Stimulated activated CD4-positive, alpha-beta T cell treated with anti-CD3 and anti-CD28 coated beads, Interleukin-1b, Interleukin-23, amount 100 ng/mL, for 1 hour (primary cell): ENCODE results near the gene SRMS.
"Not testable (repeated sequence)": the region's sequence is repeated elsewhere in the genome, so short reads cannot be mapped to it uniquely, and the experiment has no call there.

Experiments
- DNase-seq, 2 donors: peaks; one replicate each; pipeline ENCODE4 v3.0.0-alpha.2; 2020; ENCODE audit warnings: low read depth in 2 of 2

The SRMS gene

GRCh38 chr20:63522091-63522868, 25.3 kb downstream of the SRMS start:
- no peak for DNase-seq

DNA sequence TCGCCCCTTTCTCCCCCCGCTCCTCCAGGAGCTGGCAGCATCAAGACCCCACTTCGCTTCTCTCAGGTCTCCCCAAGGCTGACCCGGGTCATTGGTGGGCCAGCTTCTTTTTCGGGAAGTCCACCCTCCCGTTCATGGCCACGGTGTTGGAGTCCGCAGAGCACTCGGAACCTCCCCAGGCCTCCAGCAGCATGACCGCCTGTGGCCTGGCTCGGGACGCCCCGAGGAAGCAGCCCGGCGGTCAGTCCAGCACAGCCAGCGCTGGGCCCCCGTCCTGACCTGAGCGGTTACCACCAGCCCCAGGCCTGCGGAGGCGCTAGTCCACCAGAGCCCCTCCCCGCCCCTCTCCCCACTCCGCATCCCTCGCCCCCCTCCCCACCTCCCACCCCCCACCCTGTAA, 25.9 kb downstream of the SRMS start:
- DNase-seq, result no peak

DNA sequence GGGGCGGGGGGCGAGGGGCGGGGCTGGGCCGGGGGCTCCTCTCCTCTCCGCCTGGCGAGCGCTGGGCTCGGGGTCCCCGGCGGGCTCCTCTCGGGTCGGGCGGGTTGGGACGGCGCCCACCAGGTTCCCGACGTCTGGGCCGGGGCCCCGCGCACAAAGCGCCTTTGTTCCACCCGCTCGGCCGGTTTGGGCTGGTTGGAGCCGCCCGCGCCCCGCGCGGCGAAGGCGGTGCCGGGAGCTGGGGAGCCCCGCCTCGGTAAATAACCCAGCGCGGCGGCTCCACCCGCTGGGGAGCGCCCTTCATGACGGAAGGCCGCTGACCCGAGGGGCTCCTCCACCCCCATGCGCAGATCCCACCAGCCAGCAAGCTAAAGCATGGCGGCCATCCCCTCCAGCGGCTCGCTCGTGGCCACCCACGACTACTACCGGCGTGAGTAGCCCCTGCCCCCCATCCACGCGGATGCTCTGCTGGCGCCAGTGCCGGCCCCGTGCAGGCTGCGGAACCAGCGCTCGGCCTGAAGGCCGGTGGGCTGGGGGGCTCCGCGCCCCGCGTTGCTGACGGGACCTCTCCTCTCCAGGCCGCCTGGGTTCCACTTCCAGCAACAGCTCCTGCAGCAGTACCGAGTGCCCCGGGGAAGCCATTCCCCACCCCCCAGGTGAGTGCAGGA, 26.5 kb downstream of the SRMS start:
- DNase-seq, result peak; percentile 18 to 45

DNA sequence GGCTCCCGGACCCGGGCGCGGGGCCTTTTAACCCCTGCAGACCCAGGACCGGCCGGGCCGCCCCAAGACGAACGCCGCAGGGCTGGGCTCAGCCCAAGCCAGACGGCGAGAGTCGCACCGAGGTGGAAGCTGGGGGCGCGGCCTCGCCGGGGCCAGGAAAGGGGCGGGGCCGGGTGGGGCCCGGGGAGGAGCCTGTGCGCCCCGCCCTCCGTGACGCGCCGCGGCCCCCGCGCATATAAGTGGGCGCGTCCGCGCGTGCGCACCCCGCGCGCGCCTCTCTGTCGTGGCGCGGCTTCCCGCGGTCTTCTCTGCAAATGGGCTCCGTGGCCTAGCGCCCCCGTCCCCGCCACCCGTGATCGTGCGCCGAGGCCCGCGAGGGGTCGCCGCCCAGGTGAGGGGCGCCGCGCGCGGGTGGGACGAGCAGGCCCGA, 27.0 kb downstream of the SRMS start, which contains the start of gene PPDPF:
Gene PPDPF (plus strand): TSS at position 262 of the 430 bp plus-strand sequence. CDS start 544 bp downstream, outside the sequence.
- DNase-seq, result peak; percentile 75 to 78

DNA sequence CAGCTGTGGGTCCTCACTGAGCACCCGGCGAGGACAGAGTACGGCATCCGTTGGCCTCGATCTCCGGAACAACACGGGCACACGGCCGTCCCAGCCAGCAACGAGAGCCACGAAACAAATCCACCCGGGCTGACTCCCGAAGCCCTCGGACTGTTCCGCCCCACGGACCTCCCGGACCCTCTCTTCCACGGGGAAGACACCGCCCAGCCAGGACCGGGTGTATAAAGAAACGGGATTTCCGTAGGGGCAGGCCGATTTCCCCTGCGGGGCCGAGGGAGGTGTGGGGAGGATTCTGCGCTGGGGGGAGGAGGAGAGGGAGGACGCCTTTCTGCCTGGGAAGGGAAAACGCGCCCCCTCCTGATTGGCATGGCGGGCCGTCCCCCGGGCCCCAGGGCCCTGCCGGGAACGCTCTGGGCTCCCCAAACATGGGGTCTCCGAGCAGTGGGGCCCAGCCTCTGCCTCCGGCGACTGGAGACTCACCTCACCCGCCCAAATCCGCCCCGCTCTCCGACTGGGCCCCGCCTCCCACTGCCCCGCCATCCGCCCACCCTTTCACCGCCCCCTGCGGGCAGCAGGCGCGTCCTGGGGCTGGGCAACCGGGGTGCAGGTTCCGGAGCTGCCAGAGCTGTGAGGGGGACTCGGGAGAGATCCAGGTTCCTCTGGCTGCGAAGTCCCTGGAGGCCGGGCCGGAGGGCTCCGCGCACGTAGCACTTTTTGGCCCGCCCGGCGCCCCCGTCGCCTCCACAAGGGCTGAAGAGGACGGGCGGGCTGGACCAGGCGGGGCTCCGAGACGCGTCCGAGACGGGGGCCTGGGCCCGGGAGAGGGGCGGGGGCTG, 27.7 kb downstream of the SRMS start:
- peak in 1 of 2 donors; percentile 17 for DNase-seq

DNA sequence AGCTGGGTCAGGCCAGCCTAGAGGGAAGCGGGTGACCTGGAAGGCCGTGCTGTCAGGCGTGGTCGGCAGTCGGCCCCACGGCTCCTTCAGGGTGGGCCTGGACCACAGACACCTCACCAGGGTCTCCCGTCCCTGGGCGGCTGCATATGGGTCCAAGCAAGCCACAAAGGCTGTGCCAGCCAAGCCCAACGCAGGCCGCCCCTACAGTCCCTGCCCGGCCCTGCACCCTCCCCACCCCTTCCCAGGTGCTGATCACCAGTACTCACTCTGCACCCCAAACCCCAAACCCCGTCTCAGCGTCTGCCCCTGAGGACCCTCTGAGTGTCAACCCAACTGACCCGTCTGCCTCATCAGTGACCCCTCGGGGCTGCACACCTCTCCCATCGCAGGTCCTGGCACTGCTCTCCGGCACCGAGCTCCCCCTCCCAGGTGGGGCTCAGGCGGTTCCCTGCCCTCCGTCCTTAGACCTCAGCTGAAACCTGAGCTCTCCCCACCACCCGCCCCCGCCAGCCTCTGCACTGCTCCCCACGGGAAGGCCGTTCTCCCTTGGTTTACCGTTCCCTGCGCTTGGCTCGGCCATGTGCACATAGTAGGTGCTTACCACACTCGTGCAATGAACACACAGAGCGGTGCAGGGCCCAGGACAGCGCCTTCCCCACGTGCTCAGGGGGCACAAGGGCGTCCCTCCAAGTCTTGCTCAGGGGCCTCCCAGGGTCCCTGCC, 28.4 kb downstream of the SRMS start:
- DNase-seq, result no peak

DNA sequence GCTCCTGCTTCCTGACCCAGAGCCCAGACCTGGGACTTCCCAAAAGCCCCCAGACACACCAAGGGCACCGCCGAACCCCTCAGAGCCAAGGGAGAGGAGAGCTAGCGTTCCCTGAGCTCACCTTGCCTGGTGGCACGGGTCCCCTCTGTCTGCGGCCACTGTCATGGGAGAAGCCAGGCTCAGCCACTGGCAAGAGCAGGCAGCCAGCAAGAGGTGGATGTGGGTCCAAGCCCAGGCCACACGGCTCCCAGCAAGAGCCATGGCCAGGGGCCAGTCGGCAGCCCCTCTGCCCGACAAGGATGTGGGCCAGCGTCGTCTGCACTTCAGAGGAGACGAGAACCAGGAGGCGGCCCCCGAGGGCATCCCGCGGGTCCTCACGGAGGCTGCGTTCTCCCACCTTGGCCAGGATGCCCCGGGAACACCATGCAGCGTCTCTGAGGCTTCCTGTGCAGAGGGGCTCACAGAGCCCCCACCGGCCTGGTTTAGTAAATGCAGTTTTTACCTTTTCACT, 29.1 kb downstream of the SRMS start:
- no peak for DNase-seq

DNA sequence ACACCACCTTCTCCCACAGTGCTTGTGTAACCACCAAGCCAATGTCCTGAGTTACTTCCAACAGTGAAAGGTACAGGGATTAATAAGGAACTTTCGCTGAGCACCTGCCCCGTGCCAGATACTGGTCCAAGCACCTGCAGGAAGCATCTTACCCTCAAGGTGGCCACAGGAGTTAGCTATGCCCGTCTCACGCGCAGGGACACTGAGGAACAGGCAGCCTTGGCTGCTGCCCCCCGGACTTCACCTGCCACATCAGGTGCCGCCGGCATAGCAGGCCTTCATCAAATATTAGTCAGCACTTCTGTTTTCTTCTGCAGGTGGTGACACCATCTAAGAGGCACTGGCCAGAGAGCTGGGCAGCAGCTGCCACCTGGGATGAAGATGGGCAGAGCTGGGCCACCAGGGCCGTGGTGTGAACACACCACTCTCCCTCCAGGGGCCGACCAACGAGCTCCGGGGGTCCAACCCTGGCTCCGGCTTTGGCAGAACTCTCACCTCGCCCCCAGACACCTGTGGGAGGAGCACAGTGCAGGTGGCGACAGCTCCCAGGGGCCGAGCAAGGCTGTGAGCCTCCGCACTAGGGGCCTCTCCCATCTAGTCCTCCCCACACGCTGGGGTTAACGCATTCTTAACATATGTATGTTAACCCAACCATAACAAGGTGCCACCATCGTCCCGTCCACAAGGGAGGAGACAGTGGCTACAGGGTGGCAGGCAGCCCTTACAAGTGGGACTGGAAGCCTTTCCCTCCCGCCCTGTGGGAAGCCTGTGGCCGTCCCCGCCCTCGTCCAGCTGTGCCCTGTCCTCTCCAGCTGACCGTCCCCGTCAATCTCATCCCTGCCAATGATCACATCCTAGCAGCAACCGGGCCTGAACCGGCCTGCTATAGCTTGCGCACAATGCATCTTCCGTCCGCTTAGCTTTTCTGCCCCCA, 29.9 kb downstream of the SRMS start:
- DNase-seq, result no peak

DNA sequence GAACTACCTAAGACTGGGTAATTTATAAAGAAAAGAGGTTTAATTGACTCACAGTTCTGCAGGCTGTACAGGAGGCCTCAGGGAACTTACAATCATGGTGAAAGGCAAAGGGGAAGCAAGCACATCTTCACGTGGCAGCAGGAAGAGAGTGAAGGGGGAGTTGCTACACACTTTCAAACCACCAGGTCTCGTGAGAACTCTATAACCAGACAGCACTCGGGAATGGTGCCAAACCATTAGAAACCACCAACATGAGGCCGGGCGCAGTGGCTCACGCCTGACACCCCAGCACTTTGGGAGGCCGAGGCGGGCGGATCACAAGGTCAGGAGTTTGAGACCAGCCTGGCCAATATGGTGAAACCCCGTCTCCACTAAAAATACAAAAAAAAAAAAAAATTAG, 33.0 kb downstream of the SRMS start:
- not testable (repeated sequence) for DNase-seq

DNA sequence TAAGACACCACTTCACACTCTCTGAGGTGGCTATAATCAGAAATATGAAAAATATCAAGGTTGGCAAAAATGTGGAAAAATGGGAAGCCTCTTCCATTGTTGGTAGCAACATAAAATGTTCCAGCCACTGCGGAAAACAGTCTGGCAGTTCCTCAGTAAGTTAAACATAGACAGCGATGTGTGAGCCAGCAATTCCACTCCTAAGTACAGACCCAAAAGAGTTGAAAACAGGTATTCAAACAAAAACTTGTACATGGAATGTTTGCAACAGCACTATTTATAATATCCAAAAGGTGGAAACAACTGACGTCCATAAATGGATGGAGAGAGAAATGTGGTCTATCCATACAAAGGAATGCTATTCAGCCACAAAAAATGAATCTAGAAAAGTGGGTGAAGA, 34.3 kb downstream of the SRMS start:
- no peak for DNase-seq

DNA sequence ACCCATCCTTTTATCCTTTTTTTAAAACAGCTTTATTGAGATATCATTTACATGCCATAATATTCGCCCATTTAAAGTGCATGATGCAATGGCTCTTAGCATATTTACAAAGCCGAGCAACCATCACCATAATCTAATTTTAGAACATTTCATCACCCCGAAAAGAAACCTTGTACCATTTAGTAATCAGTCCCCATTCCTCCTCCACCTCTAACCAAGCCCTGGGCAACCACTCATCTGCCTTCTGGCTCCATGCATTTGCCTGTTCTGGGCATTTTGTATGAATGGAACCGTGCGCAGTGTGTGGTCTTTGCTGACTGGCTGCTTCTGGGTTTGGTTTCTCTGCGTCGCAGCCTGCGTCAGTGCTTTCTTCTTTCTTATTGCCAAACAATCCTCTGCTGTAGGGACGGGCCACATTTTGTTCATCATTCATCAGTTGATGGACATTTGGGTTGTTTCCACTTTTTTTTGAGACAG, 38.4 kb downstream of the SRMS start:
- no peak for DNase-seq

DNA sequence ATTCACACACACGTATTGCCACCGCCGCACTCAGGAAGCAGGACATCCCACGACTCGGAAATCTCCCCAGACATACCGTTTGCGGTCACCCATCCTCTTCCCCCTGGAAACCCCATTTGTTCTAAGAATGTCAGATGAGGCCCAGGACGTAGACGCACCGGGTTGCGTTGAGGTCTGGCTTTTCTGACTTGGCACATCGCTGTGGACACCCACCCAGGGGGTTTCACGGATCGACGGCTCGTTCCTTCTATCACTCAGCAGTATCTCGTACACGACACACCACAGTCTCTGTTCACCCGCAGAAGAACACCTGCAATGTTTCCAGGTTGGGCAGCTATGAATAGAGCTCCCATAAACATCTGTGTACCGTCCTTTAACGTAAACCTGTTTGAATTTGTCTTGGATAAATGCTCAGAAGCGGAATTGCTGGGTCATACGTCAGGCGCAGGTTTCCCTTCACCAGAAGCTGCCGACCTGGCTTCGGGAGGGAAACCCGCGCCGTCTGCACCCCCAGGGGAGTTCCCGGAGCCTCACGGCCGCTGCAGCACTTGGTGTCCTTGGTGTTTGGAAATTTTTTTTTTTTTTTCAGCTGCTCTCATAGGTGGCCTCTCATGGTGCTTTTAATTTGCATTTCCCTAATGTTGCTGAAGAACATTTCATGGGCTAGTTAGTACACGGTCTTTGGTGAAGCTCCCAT, 39.3 kb downstream of the SRMS start:
- DNase-seq, result no peak

- DNase-seq, result no peak
Measured at GRCh38 chr20:63507083-63507743, 40.3 kb downstream of the SRMS start.

GRCh38 chr20:63505723-63506122, 41.8 kb downstream of the SRMS start:
- no peak for DNase-seq

- no peak for DNase-seq
Measured at GRCh38 chr20:63505281-63505680, 42.3 kb downstream of the SRMS start.

DNA sequence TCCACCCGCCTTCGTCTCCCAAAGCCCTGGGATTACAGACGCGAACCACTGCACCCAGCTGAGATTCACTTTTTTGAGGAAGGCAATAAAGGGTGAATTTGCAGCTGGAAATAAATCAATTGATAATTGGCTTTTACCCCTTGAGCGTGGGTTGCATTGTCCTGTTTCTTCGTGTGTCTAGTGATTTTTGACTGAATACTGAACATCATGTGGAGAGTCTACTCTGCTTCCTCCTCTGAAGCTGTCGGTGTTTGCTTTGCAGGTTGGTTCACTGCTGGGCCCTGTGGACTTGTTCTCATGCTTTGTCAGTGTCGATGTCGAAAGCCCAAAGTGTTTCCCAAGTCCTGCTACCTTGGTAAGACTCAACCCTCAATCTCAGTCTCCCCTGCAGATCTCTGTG, 42.9 kb downstream of the SRMS start:
- DNase-seq, result no peak

DNA sequence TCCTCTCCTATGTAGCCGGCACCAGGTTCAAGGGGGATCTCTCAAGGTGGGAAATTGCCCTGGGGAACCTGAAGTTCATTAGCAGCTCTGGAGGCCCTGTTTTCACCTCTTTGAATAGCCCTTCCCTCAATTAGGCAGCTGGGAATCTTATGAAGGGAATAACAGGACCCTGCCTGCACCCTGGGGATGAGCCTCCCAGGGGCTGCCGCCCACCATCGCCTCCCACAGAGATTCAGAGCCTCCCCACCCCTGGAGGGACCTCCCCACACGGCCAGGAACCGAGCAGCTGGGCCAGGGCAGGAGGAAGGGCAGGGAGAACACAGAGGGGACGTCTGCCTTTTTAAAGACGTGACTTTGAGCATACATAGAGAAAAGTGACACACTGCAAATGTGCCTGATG, 44.0 kb downstream of the SRMS start:
- no peak for DNase-seq

GRCh38 chr20:63502671-63503172, 44.8 kb downstream of the SRMS start:
- no peak for DNase-seq
